Epithelial cell of prostate (primary cell): ENCODE measurements around the gene GRAMD2B.
"Not testable (repeated sequence)": the region's sequence is repeated elsewhere in the genome, so short reads cannot be mapped to it uniquely, and the experiment has no call there.

Source experiments
- DNase-seq: peaks from one replicate; pipeline ENCODE4 v3.0.0-alpha.2; 2011; ENCODE audit warnings: low read depth, low spot score
- H3K27ac ChIP-seq: fragments of 450-650 bp; 2 replicates; pipeline ENCODE4 v1.5.1; 2017; ENCODE audit warnings: mild to moderate bottlenecking

The GRAMD2B gene

GRCh38 chr5:126422994-126423788 lies at the start of gene GRAMD2B:
TSS of gene GRAMD2B (plus strand) at chr5:126423409. CDS start at chr5:126423607, 198 bp downstream.
- peak; percentile 70 for DNase-seq
- H3K27ac ChIP-seq = peak within 1 kb of the TSS; percentile 97

GRCh38 chr5:126374109-126374416 lies 49.1 kb upstream of the GRAMD2B start:
- no peak overlapping the region for H3K27ac ChIP-seq
- DNase-seq = no peak

- no peak for DNase-seq
- H3K27ac ChIP-seq = no peak overlapping the region
Measured at GRCh38 chr5:126376443-126376842, 46.8 kb upstream of the GRAMD2B start.

- no peak for DNase-seq
- no peak overlapping the region for H3K27ac ChIP-seq
Measured at GRCh38 chr5:126377424-126377823, 45.8 kb upstream of the GRAMD2B start.

GRCh38 chr5:126380316-126380715 lies 42.9 kb upstream of the GRAMD2B start:
- not testable (repeated sequence) for H3K27ac ChIP-seq, DNase-seq

GRCh38 chr5:126383246-126383645 lies 40.0 kb upstream of the GRAMD2B start:
- no peak for DNase-seq
- no peak overlapping the region for H3K27ac ChIP-seq

- DNase-seq = no peak
- H3K27ac ChIP-seq = no peak overlapping the region
Measured at GRCh38 chr5:126383776-126384175, 39.4 kb upstream of the GRAMD2B start.

GRCh38 chr5:126384985-126385384 lies 38.2 kb upstream of the GRAMD2B start:
- DNase-seq = no peak
- peak overlapping the region; percentile 66 for H3K27ac ChIP-seq

GRCh38 chr5:126385524-126386502 lies 37.4 kb upstream of the GRAMD2B start:
- H3K27ac ChIP-seq = peak overlapping the region; percentile 66
- no peak for DNase-seq

- DNase-seq = no peak
- no peak overlapping the region for H3K27ac ChIP-seq
Measured at GRCh38 chr5:126389179-126389578, 34.0 kb upstream of the GRAMD2B start.

GRCh38 chr5:126390051-126390450 lies 33.2 kb upstream of the GRAMD2B start:
- no peak for DNase-seq
- no peak overlapping the region for H3K27ac ChIP-seq

- no peak overlapping the region for H3K27ac ChIP-seq
- DNase-seq = no peak
Measured at GRCh38 chr5:126391386-126391785, 31.8 kb upstream of the GRAMD2B start.

GRCh38 chr5:126394211-126394788 lies 28.9 kb upstream of the GRAMD2B start:
- H3K27ac ChIP-seq = peak overlapping the region; percentile 57
- no peak for DNase-seq

GRCh38 chr5:126395198-126395597 lies 28.0 kb upstream of the GRAMD2B start:
- DNase-seq = no peak
- peak overlapping the region; percentile 57 for H3K27ac ChIP-seq

GRCh38 chr5:126395605-126396004 lies 27.6 kb upstream of the GRAMD2B start:
- peak overlapping the region; percentile 57 for H3K27ac ChIP-seq
- no peak for DNase-seq

- H3K27ac ChIP-seq, DNase-seq: not testable (repeated sequence)
Measured at GRCh38 chr5:126396721-126397120, 26.5 kb upstream of the GRAMD2B start.

- no peak overlapping the region for H3K27ac ChIP-seq
- no peak for DNase-seq
Measured at GRCh38 chr5:126398791-126399190, 24.4 kb upstream of the GRAMD2B start.

GRCh38 chr5:126400621-126401251 lies 22.5 kb upstream of the GRAMD2B start:
- no peak overlapping the region for H3K27ac ChIP-seq
- no peak for DNase-seq

GRCh38 chr5:126402621-126403555 lies 20.3 kb upstream of the GRAMD2B start:
- H3K27ac ChIP-seq = no peak overlapping the region
- no peak for DNase-seq
